Transverse colon (tissue), 4 donors: ENCODE data around the gene ZG16B.

Source experiments
- CTCF ChIP-seq, 5 experiments: fragments of 200-600 bp in 3 of 5; fragments of 450-650 bp in 2 of 5; sonication (generic) in 3 of 5; IDR thresholded peaks; 1 replicate in 2 of 5; 2 replicates in 3 of 5; pipeline ENCODE4 v1.5.1; 2016 to 2017; ENCODE audit warnings: antibody characterized with exemption in 5 of 5, inconsistent platforms in 3 of 5, mild to moderate bottlenecking in 2 of 5, moderate library complexity in 1 of 5
- EP300 ChIP-seq: sonication (generic); formaldehyde crosslinking; IDR thresholded peaks from one replicate; pipeline ENCODE4 v1.6.1; 2017; ENCODE audit warnings: antibody characterized with exemption, low read depth
- POLR2A ChIP-seq: fragments of 450-650 bp; IDR thresholded peaks from one replicate; pipeline ENCODE4 v1.6.1; 2016; ENCODE audit warnings: antibody characterized with exemption, mild to moderate bottlenecking, moderate library complexity
- POLR2AphosphoS5 ChIP-seq, 3 donors: sonication (generic); formaldehyde crosslinking; IDR thresholded peaks; one replicate each; pipeline ENCODE4 v1.6.1; 2016; ENCODE audit warnings: antibody characterized with exemption in 3 of 3

GRCh38 chr16:2824626-2825025, 5.5 kb upstream of the ZG16B start:
- TF ChIP-seq CTCF (IDR thresholded peaks at IDR 0.05) (no peak), POLR2A (no peak), POLR2AphosphoS5 (IDR thresholded peaks at IDR 0.05) (no peak), EP300 (no peak)
